Stimulated activated CD4-positive, alpha-beta T cell treated with anti-CD3 and anti-CD28 coated beads, Interleukin-2, amount 100 ng/mL, for 4 hours (primary cell): ENCODE data around the gene IFITM10.

Source experiments
- DNase-seq: peaks from one replicate; pipeline ENCODE4 v3.0.0-alpha.2; 2020; ENCODE audit warnings: low read depth

IFITM10 gene

GRCh38 chr11:1762537-1763302, 12.3 kb upstream of the IFITM10 start:
- DNase-seq: no peak

- DNase-seq: no peak
Measured at GRCh38 chr11:1761857-1762536, 11.6 kb upstream of the IFITM10 start.

GRCh38 chr11:1761110-1761856, 10.9 kb upstream of the IFITM10 start:
- DNase-seq: no peak

GRCh38 chr11:1760351-1761109, 10.1 kb upstream of the IFITM10 start:
- DNase-seq: no peak

GRCh38 chr11:1759851-1760220, 9.4 kb upstream of the IFITM10 start:
- DNase-seq: no peak

GRCh38 chr11:1759151-1759850, 8.9 kb upstream of the IFITM10 start:
- DNase-seq: no peak

GRCh38 chr11:1758611-1759150, 8.3 kb upstream of the IFITM10 start:
- no peak for DNase-seq

GRCh38 chr11:1757861-1758610, 7.6 kb upstream of the IFITM10 start:
- DNase-seq: no peak

GRCh38 chr11:1756791-1757771, 6.7 kb upstream of the IFITM10 start:
- DNase-seq: no peak

GRCh38 chr11:1755692-1756561, 5.5 kb upstream of the IFITM10 start:
- DNase-seq: no peak

- no peak for DNase-seq
Measured at GRCh38 chr11:1755344-1755691, 4.9 kb upstream of the IFITM10 start.

- DNase-seq: no peak
Measured at GRCh38 chr11:1754376-1755150, 4.2 kb upstream of the IFITM10 start.

- DNase-seq: no peak
Measured at GRCh38 chr11:1753929-1754305, 3.5 kb upstream of the IFITM10 start.

- no peak for DNase-seq
Measured at GRCh38 chr11:1753229-1753928, 3.0 kb upstream of the IFITM10 start.

- DNase-seq: no peak
Measured at GRCh38 chr11:1752907-1753228, 2.5 kb upstream of the IFITM10 start.

- DNase-seq: no peak
Measured at GRCh38 chr11:1751999-1752906, 1.9 kb upstream of the IFITM10 start.
